GM19467 (cell line): ENCODE measurements around the gene IL34.
"Not testable (repeated sequence)": the region's sequence is repeated elsewhere in the genome, so short reads cannot be mapped to it uniquely, and the experiment has no call there.

ENCODE experiments used
- ATAC-seq: cut with Tn5 transposase; IDR thresholded peaks from one replicate; pipeline ENCODE4 v1.9.1; 2021; ENCODE audit warnings: mild to moderate bottlenecking, moderate library complexity; ENCODE audit not compliant: unreplicated experiment

The IL34 gene

DNA sequence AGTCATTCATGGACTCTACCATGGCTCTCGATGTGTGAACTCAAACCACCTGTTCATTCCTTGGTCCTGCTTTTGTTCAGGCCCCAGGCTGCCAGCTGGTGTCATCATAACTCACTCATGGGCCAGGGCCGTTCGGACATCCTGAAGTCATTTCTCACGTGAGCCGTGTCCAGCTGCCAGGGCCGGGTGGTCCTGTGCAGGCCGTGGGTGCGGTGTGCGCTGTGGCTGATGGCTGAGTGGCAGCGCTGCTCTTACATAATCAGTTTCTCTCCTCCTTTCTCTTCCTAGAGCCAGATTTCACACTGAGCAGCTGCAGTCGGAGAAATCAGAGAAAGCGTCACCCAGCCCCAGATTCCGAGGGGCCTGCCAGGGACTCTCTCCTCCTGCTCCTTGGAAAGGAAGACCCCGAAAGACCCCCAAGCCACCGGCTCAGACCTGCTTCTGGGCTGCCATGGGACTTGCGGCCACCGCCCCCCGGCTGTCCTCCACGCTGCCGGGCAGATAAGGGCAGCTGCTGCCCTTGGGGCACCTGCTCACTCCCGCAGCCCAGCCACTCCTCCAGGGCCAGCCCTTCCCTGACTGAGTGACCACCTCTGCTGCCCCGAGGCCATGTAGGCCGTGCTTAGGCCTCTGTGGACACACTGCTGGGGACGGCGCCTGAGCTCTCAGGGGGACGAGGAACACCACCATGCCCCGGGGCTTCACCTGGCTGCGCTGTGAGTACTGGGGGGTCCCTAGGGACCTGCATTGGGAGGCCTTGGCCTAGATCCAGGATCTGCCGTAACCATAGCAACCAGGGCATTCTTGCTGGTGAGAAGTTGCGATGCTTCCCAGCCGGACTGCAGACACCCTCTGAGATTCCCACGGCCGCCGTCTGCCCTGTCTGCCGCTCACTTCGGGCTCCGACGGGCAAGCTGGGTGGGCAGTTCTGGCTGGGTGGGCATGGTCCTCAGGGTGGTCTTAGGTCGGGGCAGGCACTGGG lies at the start of gene IL34:
TSS of gene IL34 (plus strand) at position 300 of the 982 bp plus-strand sequence. CDS start at position 689, 389 bp downstream.
- ATAC-seq, result no peak

- ATAC-seq, result no peak
These were observed 49.1 kb upstream of the IL34 start for GRCh38 chr16:70597135-70597835.

DNA sequence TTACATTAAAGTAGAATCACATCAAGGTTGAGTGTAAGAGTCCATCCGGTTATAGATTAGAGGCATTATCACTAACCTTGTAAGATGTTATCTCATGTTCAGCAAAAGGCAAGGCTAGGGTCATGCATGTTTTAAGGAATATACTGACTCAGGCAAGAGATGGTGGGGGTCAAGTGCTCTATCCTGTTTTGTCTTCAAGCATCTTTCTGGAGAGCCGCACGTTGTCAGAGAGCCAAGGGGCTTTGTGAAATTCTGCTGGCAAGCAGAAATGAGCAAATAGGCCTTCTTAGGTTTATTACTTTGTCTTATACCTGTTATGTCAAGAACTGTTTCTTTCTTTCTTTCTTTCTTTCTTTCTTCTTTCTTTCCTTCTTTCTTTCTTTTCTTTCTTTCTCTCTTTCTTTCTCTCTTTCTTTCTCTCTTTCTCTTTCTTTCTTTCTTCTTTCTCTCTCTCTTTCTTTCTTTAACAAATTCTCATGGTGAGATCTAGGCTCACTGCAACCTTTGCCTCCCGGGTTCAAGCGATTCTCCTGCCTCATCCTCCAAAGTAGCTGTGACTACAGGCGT lies 47.3 kb upstream of the IL34 start:
- no peak for ATAC-seq

DNA sequence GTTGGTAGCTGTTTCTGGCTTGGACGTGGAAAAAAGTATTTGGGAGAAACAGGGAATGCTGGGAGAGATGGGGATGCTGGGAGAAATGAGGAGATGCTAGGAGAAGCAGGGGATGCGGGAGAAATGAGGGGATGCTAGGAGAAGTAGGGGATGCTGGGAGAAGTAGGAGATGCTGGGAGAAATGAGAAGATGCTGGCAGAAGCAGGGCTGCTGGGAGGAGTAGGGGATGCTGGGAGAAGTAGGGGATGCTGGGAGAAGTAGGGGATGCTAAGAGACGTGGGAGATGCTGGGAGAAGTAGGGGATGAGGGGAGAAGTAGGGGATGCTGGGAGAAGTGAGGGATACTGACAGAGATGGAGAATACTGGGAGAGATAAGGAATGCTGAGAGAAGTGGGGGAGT lies 45.6 kb upstream of the IL34 start:
- ATAC-seq, result no peak

DNA sequence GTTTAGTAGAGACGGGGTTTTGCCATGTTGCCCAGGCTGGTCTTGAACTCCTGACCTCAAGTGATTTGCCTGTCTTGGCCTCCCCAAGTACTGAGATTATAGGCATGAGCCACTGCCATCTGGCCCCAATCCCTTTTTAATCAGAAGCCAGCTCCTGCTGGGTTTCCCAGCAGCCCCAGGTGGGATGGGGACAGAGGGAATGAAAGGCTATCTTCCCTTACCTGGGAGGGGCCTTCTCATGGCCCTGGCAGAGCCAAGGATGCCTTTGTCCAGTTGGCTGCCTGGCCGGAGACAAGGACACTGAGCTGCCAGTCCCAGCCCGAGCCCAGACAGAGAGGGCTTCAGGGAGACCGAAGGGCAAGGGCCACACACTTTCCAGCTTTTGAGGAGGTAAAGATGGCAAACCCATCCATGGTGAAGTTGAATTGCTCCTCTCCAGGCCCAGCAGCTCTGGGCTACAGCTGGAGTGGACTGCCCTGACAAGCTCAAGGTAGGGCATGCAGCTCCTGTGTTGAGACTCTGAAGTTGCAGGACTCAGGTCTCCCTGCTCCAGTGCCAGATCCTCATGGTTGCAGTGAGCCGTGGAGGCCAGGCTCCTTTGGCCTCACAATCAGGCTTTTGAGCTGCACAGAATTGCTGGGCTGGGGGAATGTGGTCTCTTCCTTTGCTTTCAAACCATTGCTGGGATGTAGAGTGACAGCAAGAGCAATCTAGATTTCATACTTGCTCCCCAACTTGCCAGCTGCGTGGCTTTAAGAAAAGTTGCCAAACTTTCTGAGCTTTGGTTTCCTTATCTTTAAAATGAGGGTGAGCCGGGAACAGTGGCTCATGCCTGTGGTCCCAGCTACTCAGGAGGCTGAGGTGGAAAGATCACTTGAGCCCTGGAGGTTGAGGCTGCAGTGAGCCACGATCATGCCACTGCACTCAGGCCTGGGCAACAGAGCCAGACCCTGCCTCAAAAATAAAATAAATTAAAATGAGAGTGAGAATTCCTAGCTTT lies 44.5 kb upstream of the IL34 start:
- ATAC-seq, result no peak

GRCh38 chr16:70602831-70603230 lies 43.5 kb upstream of the IL34 start:
- no peak for ATAC-seq

GRCh38 chr16:70604407-70605282 lies 41.7 kb upstream of the IL34 start:
- no peak for ATAC-seq

- ATAC-seq, result no peak
These were observed 41.1 kb upstream of the IL34 start for GRCh38 chr16:70605283-70605657.

- no peak for ATAC-seq
These were observed 37.8 kb upstream of the IL34 start for GRCh38 chr16:70608521-70608920.

DNA sequence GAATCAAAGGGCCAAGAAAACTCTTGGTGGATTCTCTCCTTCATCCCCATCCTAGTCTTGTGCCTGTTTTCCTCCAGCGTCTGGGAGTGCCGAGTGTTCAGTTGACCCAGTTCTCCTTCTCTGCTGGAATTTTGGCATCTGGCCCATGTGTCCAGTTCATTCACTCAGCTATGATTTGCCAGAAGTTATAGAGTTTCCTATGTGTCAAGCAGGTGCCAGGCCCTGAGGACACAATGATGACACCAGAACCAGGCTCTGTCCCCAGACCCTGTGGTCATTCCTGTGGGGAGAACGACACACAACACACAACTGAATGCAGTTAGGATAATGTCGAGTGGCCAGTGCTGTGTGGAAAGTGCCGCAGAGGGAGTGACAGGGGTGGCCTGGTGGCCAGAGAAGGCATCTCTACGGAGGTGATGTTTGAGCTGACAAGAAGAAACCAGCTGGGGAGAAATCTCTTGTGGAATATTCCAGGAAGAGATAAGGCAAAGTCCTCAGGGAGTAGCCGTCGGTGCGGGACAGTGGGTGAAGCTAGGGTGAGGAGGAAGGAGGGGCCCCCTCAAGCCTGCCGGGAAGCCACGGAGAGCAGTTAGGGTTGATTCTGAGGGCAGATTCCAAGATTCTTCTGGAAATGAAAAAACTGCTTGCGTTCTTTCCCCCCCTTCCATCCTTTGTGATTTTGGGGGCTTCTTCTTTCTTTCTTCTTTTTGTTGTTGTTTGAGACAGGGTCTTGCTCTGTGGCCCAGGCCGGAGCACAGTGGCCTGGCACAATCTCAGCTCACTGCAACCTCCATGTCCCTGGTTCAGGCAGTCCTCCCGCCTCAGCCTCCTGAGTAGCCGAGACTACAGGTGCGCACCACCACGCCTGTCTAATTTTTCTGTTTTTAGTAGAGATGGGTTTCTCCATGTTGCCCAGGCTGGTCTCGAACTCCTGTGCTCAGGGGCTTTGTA lies 35.8 kb upstream of the IL34 start:
- no peak for ATAC-seq

GRCh38 chr16:70611224-70611598 lies 35.1 kb upstream of the IL34 start:
- ATAC-seq, result no peak

DNA sequence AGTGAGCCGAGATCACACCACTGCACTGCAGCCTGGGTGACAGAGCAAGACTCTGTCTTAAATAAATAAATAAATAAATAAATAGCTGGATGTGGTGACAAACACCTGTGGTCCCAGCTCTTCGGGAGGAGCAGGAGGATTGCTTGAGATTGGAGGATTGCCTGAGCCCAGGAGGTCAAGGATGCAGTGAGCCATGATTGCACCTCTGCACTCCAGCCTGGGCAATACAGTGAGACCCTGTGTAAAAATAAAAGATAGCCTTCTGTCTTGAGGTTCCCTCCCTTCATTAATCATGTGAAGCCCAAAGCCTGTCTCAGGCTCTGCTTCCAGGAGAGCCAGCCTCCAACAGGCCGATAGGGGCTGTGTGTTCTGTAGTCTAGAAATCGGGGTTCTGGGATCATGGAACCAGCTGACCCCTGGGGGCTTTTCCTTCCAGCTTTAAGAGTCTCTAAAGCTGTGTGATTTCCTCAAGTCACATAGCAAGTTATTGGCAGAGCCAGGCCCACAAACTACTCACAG lies 34.5 kb upstream of the IL34 start:
- ATAC-seq, result no peak

DNA sequence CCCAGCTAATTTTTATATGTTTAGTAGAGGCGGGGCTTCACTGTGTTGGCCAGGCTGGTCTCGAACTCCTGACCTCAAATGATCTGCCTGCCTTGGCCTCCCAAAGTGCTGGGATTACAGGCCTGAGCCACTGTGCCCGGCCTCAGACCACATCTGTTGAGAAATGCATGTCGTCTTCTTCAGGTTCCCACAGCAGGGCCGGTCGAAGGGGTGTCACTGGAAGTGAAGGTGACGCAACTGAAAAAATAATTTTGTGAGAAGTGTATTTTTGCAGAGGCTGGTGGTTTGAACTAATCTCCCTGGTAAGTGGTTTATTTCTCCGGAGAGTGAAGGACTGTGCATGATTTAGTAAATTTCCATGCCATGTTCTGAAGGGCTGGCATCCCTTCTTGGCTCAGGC lies 33.4 kb upstream of the IL34 start:
- ATAC-seq, result no peak

DNA sequence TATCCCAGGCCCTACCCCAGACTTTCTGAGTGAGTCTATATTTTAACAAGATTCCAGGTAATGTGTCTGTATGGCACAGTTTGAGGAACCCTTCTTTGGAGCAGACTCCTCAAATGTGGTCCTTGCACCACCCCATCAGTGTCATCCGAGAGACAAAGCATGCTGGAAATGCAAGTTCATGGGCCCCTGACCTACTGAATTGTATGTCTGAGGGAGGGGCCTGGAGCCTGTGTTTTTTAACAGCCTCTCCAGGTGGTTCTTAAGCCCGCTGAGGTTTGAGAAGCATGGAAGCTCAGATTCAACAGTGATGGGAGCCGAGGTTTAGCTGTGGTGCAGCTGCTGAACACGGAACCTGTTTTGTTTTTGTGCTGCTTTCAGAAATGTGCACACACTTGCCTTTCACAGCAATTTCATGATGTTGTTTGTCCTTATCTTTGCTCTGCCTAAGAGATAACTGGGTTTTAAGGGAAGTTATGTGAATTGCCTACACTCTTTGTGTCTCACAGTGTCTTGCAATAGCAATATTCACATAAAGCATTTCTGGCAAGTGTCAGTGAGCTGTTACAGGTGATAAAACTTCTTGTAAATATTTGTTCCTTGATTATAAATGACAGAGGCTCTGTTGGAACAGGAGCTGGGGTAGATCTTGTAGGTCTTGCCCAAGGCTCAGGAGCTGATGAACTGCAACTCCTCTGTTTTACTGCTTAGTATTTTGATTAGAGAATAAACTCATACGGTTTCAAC lies 32.0 kb upstream of the IL34 start:
- ATAC-seq, result no peak

GRCh38 chr16:70615945-70616344 lies 30.4 kb upstream of the IL34 start:
- ATAC-seq, result no peak

DNA sequence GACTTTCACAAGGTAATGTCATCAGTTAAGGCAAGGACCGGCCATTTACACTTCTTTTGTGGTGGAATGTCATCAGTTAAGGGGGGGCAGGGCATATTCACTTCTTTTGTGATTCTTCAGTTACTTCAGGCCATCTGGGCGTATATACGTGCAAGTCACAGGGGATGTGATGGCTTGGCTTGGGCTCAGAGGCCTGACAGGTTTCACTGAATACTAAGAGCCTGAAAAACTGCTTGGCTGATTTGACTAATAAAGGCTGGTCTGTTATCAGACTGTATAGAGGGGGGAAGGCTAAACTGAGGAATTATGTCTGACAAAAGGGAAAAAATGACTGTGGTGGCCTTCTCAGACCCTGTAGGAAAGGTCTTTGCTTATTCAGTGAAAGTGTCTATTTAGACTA lies 24.5 kb upstream of the IL34 start:
- ATAC-seq, result not testable (repeated sequence)

GRCh38 chr16:70627696-70628095 lies 18.7 kb upstream of the IL34 start:
- no peak for ATAC-seq
